Measurements from ENCODE around the gene ABCC1. TPM values are rescaled to one million over a fixed set of nuclear protein-coding genes. Genes with fewer than 3 reads are reported as not detected.

Gene ABCC1
- total and polyA plus RNA-seq, 2 of the 8 experiments (the other 6 are each of a cell fraction or from before 2014, with no cell fraction given): 42.6 to 66.8 TPM

GRCh38 chr16:15963307-15963910 is 14.0 kb downstream of the ABCC1 start:
- Histone ChIP-seq H3K4me1 (replicated peaks in 1 of 4; ENCODE audit: control insufficient read depth in 3 of 4, insufficient read depth in 4 of 4, low read length in 3 of 4) (peaks cover 5 to 22% (median 18%) of the 10 kb centered on the region in 4 experiments; a peak in 5 of 7 replicates), H4K5ac (ENCODE audit: insufficient read length, low read depth, low read length) (no peak overlapping the region), H3K4me3 (ENCODE audit: extremely low read depth in 1 of 4, insufficient read depth in 2 of 4, low read depth in 3 of 4, low read length in 4 of 4) (no peak overlapping the region), H2BK20ac (ENCODE audit: low read length) (no peak overlapping the region), H3K9ac (replicated peaks in 1 of 4; ENCODE audit: extremely low read depth in 1 of 4, low read depth in 3 of 4, low read length in 3 of 4) (no peak overlapping the region), H2AFZ (ENCODE audit: low read length) (no peak overlapping the region), H3K4me2 (ENCODE audit: insufficient read depth in 1 of 2, low read depth in 2 of 2, low read length in 2 of 2) (no peak overlapping the region), H3K23me2 (ENCODE audit: low read depth, low read length) (no peaks in the 10 kb centered on the region), H3K4ac (replicated peaks; ENCODE audit: insufficient read length, low read depth, low read length) (no peak overlapping the region), H4K91ac (replicated peaks; ENCODE audit: insufficient read length, low read length) (no peak overlapping the region), H3K18ac (ENCODE audit: extremely low read depth, low read length) (no peak overlapping the region), H2BK12ac (ENCODE audit: low read depth, low read length) (no peak overlapping the region), H3K9me3 (ENCODE audit: insufficient read depth in 2 of 2, low read depth in 1 of 2, low read length in 1 of 2) (peaks cover 3 to 7% of the 10 kb centered on the region in 2 experiments), H3K27me3 (replicated peaks in 1 of 4; ENCODE audit: control insufficient read depth in 3 of 4, extremely low read depth in 1 of 4, insufficient read depth in 3 of 4, low read length in 3 of 4) (no peaks in the 10 kb centered on the region), H3K79me1 (ENCODE audit: low read depth, low read length) (peaks cover 15% of the 10 kb centered on the region), H4K8ac (ENCODE audit: extremely low read depth, insufficient read depth, low read length) (no peak overlapping the region), H4K20me1 (replicated peaks in 1 of 2; ENCODE audit: control insufficient read depth in 1 of 2, insufficient read depth in 2 of 2, low read length in 2 of 2) (peaks cover 2 to 5% of the 10 kb centered on the region in 2 experiments), H2BK5ac (ENCODE audit: low read depth, low read length) (no peak overlapping the region), H3K23ac (ENCODE audit: insufficient read length) (no peak overlapping the region), H3K14ac (ENCODE audit: insufficient read length) (no peak overlapping the region), H2AK5ac (ENCODE audit: low read depth, low read length) (no peak overlapping the region), H3K79me2 (ENCODE audit: control insufficient read depth in 1 of 2, insufficient read depth in 2 of 2, low read length in 2 of 2) (peaks cover 23 to 93% of the 10 kb centered on the region in 2 experiments), H3K27ac (ENCODE audit: low read depth, low read length) (no peak overlapping the region), H3K36me3 (ENCODE audit: control insufficient read depth in 2 of 4, insufficient read depth in 4 of 4, low read length in 3 of 4) (peaks cover 0 to 7% (median 3%) of the 10 kb centered on the region in 4 experiments; a peak in 2 of 8 replicates), H2BK15ac (ENCODE audit: low read length) (no peak overlapping the region), H3K56ac (replicated peaks; ENCODE audit: insufficient read length, low read depth, low read length) (no peak overlapping the region), H2BK120ac (replicated peaks; ENCODE audit: low read depth, low read length) (no peak overlapping the region)
- ChIA-PET POLR2A (ENCODE audit: partially characterized antibody) (interaction anchor here (0.7 to 1.4 kb wide), 2 partner anchors 10 to 12 kb away, joined by 3 to 5 read pairs; no protein-coding TSS in a partner anchor), CTCF (ENCODE audit: partially characterized antibody) (no interaction called here)
- FAIRE-seq: no peak
- no peak for DNase-seq (ENCODE audit: low read depth in 1 of 2, low spot score in 2 of 2)
- WGBS, 2 experiments (ENCODE audit: extremely low coverage in 1 of 2, insufficient coverage in 1 of 2, insufficient read length in 1 of 2, insufficient replicate concordance in 2 of 2, low coverage in 1 of 2, low lambda C conversion rate in 2 of 2, missing lambda C conversion rate in 1 of 2): 87% methylated on average over 5 of the region's 5 CpGs; no CpG with 5 or more reads in 1 of the 2 experiments
- no peak for TF ChIP-seq ASH2L (IDR thresholded peaks at IDR 0.05; ENCODE audit: low read length)
- no peak for TF ChIP-seq SIN3A (conservative IDR thresholded peaks at IDR 0.05 in 1 of 2, IDR thresholded peaks at IDR 0.05 in 1 of 2; ENCODE audit: low read depth in 1 of 2, low read length in 2 of 2)
- no peak for TF ChIP-seq KDM4A (IDR thresholded peaks at IDR 0.05; ENCODE audit: low read depth, low read length, severe bottlenecking)
- TF ChIP-seq TCF12 (IDR thresholded peaks at IDR 0.05; ENCODE audit: low read depth, low read length): no peak
- TF ChIP-seq, protein P1, sequence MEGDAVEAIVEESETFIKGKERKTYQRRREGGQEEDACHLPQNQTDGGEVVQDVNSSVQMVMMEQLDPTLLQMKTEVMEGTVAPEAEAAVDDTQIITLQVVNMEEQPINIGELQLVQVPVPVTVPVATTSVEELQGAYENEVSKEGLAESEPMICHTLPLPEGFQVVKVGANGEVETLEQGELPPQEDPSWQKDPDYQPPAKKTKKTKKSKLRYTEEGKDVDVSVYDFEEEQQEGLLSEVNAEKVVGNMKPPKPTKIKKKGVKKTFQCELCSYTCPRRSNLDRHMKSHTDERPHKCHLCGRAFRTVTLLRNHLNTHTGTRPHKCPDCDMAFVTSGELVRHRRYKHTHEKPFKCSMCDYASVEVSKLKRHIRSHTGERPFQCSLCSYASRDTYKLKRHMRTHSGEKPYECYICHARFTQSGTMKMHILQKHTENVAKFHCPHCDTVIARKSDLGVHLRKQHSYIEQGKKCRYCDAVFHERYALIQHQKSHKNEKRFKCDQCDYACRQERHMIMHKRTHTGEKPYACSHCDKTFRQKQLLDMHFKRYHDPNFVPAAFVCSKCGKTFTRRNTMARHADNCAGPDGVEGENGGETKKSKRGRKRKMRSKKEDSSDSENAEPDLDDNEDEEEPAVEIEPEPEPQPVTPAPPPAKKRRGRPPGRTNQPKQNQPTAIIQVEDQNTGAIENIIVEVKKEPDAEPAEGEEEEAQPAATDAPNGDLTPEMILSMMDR (IDR thresholded peaks at IDR 0.05; ENCODE audit: control extremely low read depth in 1 of 3, insufficient read depth in 1 of 3, low read depth in 1 of 3, low read length in 3 of 3): no peak
- no peak for TF ChIP-seq SUZ12 (IDR thresholded peaks at IDR 0.05; ENCODE audit: low read length)
- TF ChIP-seq CBX5 (IDR thresholded peaks at IDR 0.05; ENCODE audit: low read depth, low read length): no peak
- TF ChIP-seq KDM5A (IDR thresholded peaks at IDR 0.05; ENCODE audit: low read length): no peak
- TF ChIP-seq YY1 (IDR thresholded peaks at IDR 0.05; ENCODE audit: low read depth, low read length): no peak
- no peak for TF ChIP-seq CBX8 (IDR thresholded peaks at IDR 0.05; ENCODE audit: borderline replicate concordance, low read depth, low read length)
- no peak for TF ChIP-seq TAF7 (optimal IDR thresholded peaks at IDR 0.05; ENCODE audit: borderline replicate concordance, low read depth, low read length)
